Esophagus squamous epithelium (tissue), 5 donors: ENCODE data around the gene LRRC8E. TPM values are rescaled to one million over a fixed set of nuclear protein-coding genes. Genes with fewer than 3 reads are reported as not detected.

Source experiments
- DNase-seq: peaks from one replicate; lab custom pipeline; 2025; lab: John Stamatoyannopoulos, UW
- H3K27ac ChIP-seq, 4 donors: fragments of 200-600 bp; sonication (generic); one replicate each; pipeline ENCODE4 v1.5.1; 2016 to 2019; ENCODE audit warnings: mild to moderate bottlenecking in 1 of 4
- H3K27me3 ChIP-seq, 4 donors: fragments of 200-600 bp; sonication (generic); 1 replicate in 3 of 4; 2 replicates in 1 of 4; pipeline versions ENCODE4 v1.5.1 to v1.6.0; 2017 to 2021; ENCODE audit warnings: antibody characterized with exemption in 1 of 4
- H3K36me3 ChIP-seq, 3 donors: fragments of 200-600 bp; sonication (generic); one replicate each; pipeline ENCODE4 v1.5.1; 2016 to 2019
- H3K4me1 ChIP-seq, 3 donors: fragments of 200-600 bp; sonication (generic); one replicate each; pipeline ENCODE4 v1.5.1; 2017 to 2019
- H3K4me3 ChIP-seq, 4 donors: fragments of 200-600 bp; sonication (generic); 1 replicate in 3 of 4; 2 replicates in 1 of 4; pipeline ENCODE4 v1.5.1; 2016 to 2019; ENCODE audit warnings: mild to moderate bottlenecking in 2 of 4, moderate library complexity in 1 of 4
- H3K9me3 ChIP-seq, 3 donors: fragments of 200-600 bp; sonication (generic); one replicate each; pipeline ENCODE4 v1.5.1; 2016 to 2019
- POLR2A ChIP-seq, 4 donors: fragments of 450-650 bp; IDR thresholded peaks; one replicate each; pipeline ENCODE4 v1.6.1; 2017; ENCODE audit warnings: antibody characterized with exemption in 4 of 4, mild to moderate bottlenecking in 4 of 4, moderate library complexity in 3 of 4
- WGBS, 2 donors: methylation state at CpG; one replicate each; pipeline ENCODE4 v1.1.5; 2018; 5-methylcytosine and 5-hydroxymethylcytosine counted together
- intact Hi-C: fragments of 100-400 bp; cut with DNase I; formaldehyde crosslinking; loops from one replicate; pipeline ENCODE4 v1.15.0; 2022
- total RNA-seq, 4 donors: library from RNA; depleted of rRNA; stranded (reverse); fragments of >200 nt; gene quantifications; one replicate each; pipeline ENCODE4 v1.1.0, GENCODE V29; 2016
- TF ChIP-seq, protein P1 (sequence below), 6 experiments: fragments of 450-650 bp in 4 of 6; fragments of 200-600 bp in 2 of 6; sonication (generic) in 2 of 6; IDR thresholded peaks; one replicate each; pipeline ENCODE4 v1.5.1; 2016 to 2019; ENCODE audit warnings: antibody characterized with exemption in 6 of 6, mild to moderate bottlenecking in 4 of 6, moderate library complexity in 4 of 6
- donor health status: DM: yes; HTN: yes; CAD: no.

LRRC8E gene
- total RNA-seq, 4 donors from 2014 or later: 7.6 to 17.0 (median 9.5) TPM

DNA sequence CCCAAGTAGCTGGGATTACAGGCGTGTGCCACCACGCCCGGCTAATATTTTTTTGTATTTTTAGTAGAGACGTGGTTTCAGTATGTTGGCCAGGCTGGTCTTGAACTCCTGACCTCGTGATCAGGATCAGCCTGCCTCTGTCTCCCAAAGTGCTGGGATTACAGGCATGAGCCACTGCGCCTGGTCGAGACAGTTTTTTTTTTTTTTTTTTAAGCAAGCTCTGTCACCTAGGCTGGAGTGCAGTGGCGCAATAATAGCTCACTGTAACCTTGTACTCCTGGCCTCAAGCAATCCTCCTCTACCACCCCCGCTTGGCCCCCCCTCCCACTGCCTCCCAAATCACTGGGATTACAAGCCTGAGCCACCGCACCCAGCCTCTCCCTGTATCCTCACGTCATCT is 9.0 kb downstream of the LRRC8E start:
- Histone ChIP-seq H3K4me3 (no peak overlapping the region), H3K36me3 (peaks cover 0 to 17% (median 0%) of the 10 kb centered on the region in 3 donors), H3K4me1 (peaks cover 18 to 61% (median 20%) of the 10 kb centered on the region in 3 donors), H3K27ac (peak overlapping the region in 3 of 4 donors; percentile 45 to 78 (median 61)), H3K27me3 (peaks cover 0 to 44% (median 0%) of the 10 kb centered on the region in 4 donors), H3K9me3 (no peaks in the 10 kb centered on the region)
- TF ChIP-seq, protein P1, sequence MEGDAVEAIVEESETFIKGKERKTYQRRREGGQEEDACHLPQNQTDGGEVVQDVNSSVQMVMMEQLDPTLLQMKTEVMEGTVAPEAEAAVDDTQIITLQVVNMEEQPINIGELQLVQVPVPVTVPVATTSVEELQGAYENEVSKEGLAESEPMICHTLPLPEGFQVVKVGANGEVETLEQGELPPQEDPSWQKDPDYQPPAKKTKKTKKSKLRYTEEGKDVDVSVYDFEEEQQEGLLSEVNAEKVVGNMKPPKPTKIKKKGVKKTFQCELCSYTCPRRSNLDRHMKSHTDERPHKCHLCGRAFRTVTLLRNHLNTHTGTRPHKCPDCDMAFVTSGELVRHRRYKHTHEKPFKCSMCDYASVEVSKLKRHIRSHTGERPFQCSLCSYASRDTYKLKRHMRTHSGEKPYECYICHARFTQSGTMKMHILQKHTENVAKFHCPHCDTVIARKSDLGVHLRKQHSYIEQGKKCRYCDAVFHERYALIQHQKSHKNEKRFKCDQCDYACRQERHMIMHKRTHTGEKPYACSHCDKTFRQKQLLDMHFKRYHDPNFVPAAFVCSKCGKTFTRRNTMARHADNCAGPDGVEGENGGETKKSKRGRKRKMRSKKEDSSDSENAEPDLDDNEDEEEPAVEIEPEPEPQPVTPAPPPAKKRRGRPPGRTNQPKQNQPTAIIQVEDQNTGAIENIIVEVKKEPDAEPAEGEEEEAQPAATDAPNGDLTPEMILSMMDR (IDR thresholded peaks at IDR 0.05): no peak
- TF ChIP-seq POLR2A (IDR thresholded peaks at IDR 0.05): no peak
- no peak for DNase-seq
- intact Hi-C loops: no loop called here
- WGBS, 2 donors: 41 to 63% methylated on average over 10 to 11 of the region's 11 CpGs

DNA sequence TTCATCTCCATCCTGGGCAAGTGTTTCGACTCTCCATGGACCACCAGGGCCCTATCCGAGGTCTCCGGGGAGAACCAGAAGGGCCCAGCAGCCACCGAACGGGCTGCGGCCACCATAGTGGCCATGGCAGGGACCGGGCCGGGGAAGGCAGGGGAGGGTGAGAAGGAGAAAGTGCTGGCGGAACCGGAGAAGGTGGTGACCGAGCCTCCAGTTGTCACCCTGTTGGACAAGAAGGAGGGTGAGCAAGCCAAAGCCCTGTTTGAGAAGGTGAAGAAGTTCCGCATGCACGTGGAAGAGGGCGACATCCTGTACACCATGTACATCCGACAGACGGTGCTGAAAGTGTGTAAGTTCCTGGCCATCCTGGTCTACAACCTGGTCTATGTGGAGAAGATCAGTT is 10.7 kb downstream of the LRRC8E start:
- Histone ChIP-seq H3K27me3 (peaks cover 0 to 32% (median 0%) of the 10 kb centered on the region in 4 donors), H3K4me3 (no peak overlapping the region), H3K36me3 (peaks cover 0 to 17% (median 0%) of the 10 kb centered on the region in 3 donors), H3K9me3 (no peaks in the 10 kb centered on the region), H3K27ac (no peak overlapping the region), H3K4me1 (peaks cover 27 to 66% (median 28%) of the 10 kb centered on the region in 3 donors)
- no peak for TF ChIP-seq POLR2A (IDR thresholded peaks at IDR 0.05)
- TF ChIP-seq, protein P1 (IDR thresholded peaks at IDR 0.05): no peak
- DNase-seq: no peak
- intact Hi-C loops: no loop called here
- 93 to 97% methylated on average over 13 to 14 of the region's 16 CpGs for WGBS, 2 donors

DNA sequence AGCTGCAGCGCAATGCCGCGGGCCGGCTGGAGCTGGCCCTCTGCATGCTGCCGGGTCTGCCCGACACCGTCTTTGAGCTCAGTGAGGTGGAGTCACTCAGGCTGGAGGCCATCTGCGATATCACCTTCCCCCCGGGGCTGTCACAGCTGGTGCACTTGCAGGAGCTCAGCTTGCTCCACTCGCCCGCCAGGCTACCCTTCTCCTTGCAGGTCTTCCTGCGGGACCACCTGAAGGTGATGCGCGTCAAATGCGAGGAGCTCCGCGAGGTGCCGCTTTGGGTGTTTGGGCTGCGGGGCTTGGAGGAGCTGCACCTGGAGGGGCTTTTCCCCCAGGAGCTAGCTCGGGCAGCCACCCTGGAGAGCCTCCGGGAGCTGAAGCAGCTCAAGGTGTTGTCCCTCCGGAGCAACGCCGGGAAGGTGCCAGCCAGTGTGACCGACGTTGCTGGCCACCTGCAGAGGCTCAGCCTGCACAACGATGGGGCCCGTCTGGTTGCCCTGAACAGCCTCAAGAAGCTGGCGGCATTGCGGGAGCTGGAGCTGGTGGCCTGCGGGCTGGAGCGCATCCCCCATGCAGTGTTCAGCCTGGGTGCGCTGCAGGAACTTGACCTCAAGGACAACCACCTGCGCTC is 11.6 kb downstream of the LRRC8E start:
- intact Hi-C loops: loop anchor here (10.0 kb wide), 1 partner anchor 45 kb away; no protein-coding TSS in a partner anchor
- 80 to 87% methylated on average over 1 to 6 of the region's 34 CpGs for WGBS, 2 donors
- Histone ChIP-seq H3K9me3 (no peaks in the 10 kb centered on the region), H3K4me3 (no peak overlapping the region), H3K36me3 (peaks cover 0 to 17% (median 0%) of the 10 kb centered on the region in 3 donors), H3K4me1 (peaks cover 29 to 66% (median 33%) of the 10 kb centered on the region in 3 donors), H3K27me3 (peaks cover 0 to 24% (median 0%) of the 10 kb centered on the region in 4 donors), H3K27ac (peak overlapping the region in 2 of 4 donors; percentile 91 to 92)
- TF ChIP-seq, protein P1 (IDR thresholded peaks at IDR 0.05): no peak
- TF ChIP-seq POLR2A (IDR thresholded peaks at IDR 0.05): no peak
- no peak for DNase-seq

DNA sequence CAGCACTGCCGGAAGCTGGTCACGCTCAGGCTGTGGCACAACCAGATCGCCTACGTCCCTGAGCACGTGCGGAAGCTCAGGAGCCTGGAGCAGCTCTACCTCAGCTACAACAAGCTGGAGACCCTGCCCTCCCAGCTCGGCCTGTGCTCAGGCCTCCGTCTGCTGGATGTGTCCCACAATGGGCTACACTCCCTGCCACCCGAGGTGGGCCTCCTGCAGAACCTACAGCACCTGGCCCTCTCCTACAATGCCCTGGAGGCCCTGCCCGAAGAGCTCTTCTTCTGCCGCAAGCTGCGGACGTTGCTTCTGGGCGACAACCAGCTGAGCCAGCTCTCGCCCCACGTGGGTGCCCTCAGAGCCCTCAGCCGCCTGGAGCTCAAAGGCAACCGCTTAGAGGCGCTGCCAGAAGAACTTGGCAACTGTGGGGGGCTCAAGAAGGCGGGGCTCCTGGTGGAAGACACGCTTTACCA is 12.1 kb downstream of the LRRC8E start:
- intact Hi-C loops: loop anchor here (10.0 kb wide), 1 partner anchor 46 kb away; no protein-coding TSS in a partner anchor
- Histone ChIP-seq H3K4me1 (peaks cover 29 to 66% (median 34%) of the 10 kb centered on the region in 3 donors), H3K9me3 (no peaks in the 10 kb centered on the region), H3K27ac (peak overlapping the region; percentile 80 to 92 (median 90)), H3K27me3 (peaks cover 0 to 18% (median 0%) of the 10 kb centered on the region in 4 donors), H3K36me3 (peaks cover 0 to 19% (median 0%) of the 10 kb centered on the region in 3 donors), H3K4me3 (no peak overlapping the region)
- 20 to 100% methylated on average over 1 to 2 of the region's 21 CpGs for WGBS, 2 donors
- no peak for DNase-seq
- TF ChIP-seq, protein P1 (IDR thresholded peaks at IDR 0.05): no peak
- TF ChIP-seq POLR2A (IDR thresholded peaks at IDR 0.05): no peak

DNA sequence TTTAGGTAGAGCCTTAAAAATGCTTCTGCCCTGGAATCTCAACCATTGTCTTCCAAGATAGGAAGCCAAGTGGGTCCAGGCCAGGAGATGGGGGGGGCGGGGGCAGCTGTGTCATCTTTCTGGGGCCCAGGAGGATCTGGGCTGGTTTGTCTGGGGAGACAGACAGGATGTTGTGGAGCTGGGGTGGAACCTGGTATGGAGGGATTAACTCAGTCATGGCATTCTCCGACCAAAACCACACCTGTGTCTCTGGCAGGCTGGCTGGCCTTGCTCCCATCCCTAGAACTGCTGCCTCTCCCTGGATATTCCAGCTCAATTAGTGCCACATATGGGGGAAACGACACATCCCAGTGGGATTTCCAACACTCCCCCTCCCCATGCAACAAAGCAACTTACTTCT is 12.6 kb downstream of the LRRC8E start:
- Histone ChIP-seq H3K4me3 (no peak overlapping the region), H3K36me3 (peaks cover 0 to 24% (median 3%) of the 10 kb centered on the region in 3 donors), H3K9me3 (no peaks in the 10 kb centered on the region), H3K27me3 (peaks cover 0 to 13% (median 0%) of the 10 kb centered on the region in 4 donors), H3K4me1 (peaks cover 28 to 69% (median 39%) of the 10 kb centered on the region in 3 donors), H3K27ac (peak overlapping the region; percentile 80 to 92 (median 90))
- whole genome bisulfite sequencing, 2 donors: 0 to 38% methylated on average over 2 to 3 of the region's 3 CpGs
- TF ChIP-seq, protein P1 (IDR thresholded peaks at IDR 0.05): no peak
- TF ChIP-seq POLR2A (IDR thresholded peaks at IDR 0.05): no peak
- DNase-seq: no peak
- intact Hi-C loops: loop anchor here (10.0 kb wide), 1 partner anchor 46 kb away; no protein-coding TSS in a partner anchor
